ENCODE measurements around the gene PRTFDC1.

DNA sequence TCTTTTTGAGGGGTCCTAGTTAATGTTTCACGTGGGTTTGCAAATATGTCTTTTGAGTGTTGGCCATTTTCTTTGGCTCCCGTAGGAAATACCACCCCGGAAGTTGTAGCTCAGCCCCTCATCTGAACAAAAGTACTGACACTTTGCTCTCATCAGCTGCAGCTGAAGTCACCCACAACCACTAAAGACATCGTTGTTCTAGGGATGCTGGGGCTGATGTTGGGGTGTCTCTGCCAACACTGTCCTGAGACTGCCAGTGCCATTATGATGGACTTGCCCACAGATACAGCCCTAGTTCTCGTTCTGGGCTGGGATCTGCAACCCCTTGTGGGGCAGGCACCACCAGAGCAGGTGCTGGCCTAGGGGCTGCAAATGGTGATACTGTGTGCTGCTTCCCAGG is 146.1 kb downstream of the PRTFDC1 start:
- TF ChIP-seq, protein P1, sequence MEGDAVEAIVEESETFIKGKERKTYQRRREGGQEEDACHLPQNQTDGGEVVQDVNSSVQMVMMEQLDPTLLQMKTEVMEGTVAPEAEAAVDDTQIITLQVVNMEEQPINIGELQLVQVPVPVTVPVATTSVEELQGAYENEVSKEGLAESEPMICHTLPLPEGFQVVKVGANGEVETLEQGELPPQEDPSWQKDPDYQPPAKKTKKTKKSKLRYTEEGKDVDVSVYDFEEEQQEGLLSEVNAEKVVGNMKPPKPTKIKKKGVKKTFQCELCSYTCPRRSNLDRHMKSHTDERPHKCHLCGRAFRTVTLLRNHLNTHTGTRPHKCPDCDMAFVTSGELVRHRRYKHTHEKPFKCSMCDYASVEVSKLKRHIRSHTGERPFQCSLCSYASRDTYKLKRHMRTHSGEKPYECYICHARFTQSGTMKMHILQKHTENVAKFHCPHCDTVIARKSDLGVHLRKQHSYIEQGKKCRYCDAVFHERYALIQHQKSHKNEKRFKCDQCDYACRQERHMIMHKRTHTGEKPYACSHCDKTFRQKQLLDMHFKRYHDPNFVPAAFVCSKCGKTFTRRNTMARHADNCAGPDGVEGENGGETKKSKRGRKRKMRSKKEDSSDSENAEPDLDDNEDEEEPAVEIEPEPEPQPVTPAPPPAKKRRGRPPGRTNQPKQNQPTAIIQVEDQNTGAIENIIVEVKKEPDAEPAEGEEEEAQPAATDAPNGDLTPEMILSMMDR (IDR thresholded peaks at IDR 0.05): no peak
- TF ChIP-seq POLR2A (IDR thresholded peaks at IDR 0.05): no peak

Data from esophagus squamous epithelium (tissue), 4 donors.